ENCODE data around the gene SPATA31E1. TPM values are rescaled to one million over a fixed set of nuclear protein-coding genes. Genes with fewer than 3 reads are reported as not detected.
"Not testable (repeated sequence)": the region's sequence is repeated elsewhere in the genome, so short reads cannot be mapped to it uniquely, and the experiment has no call there.

SPATA31E1 gene
- total RNA-seq, 1 donor from 2014 or later: not detected

GRCh38 chr9:87919013-87919412 lies 36.3 kb downstream of the SPATA31E1 start:
- not testable (repeated sequence) for DNase-seq (ENCODE audit: extremely low read depth, low read depth, low spot score)

GRCh38 chr9:87921561-87921960 lies 38.9 kb downstream of the SPATA31E1 start:
- not testable (repeated sequence) for DNase-seq (ENCODE audit: extremely low read depth, low read depth, low spot score)

DNA sequence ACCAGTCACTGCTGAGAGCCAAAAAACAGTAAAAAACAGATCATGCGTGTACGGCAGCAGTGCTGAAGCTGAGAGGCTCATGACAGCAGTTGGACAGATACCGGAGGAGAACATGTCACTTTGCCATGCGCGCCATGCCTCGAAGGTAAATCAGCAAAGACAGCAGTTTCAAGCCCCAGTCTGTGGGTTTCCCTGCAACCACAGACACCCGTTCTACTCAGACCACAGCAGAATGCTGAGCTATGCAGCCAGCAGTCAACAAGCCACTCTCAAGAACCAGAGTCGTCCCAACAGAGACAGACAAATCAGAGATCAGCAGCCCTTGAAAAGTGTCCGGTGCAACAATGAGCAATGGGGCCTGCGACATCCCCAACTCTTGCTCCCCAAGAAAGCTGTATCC lies 40.3 kb downstream of the SPATA31E1 start:
- DNase-seq (ENCODE audit: extremely low read depth, low read depth, low spot score): not testable (repeated sequence)

- not testable (repeated sequence) for DNase-seq (ENCODE audit: extremely low read depth, low read depth, low spot score)
Observed at GRCh38 chr9:87924851-87925250, 42.2 kb downstream of the SPATA31E1 start.

DNA sequence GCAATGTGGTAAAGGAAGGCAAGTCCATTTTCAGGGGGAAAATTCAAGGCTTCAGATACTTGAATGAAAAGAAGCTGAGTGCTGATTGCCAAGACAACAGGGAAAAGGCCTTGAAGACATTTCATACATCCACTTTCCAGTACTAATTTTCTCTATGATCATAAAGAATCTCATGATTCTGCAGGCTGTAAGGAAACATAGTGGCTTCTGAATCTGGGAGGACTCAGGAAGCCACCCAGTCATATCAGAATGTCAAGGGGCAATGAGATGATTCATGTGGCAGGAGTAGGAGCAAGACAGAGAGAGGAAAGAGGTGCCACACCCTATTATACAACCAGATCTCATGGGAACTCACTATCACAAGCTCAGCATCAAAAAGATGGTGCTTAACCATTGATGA lies 46.5 kb downstream of the SPATA31E1 start:
- not testable (repeated sequence) for DNase-seq (ENCODE audit: extremely low read depth, low read depth, low spot score)

DNA sequence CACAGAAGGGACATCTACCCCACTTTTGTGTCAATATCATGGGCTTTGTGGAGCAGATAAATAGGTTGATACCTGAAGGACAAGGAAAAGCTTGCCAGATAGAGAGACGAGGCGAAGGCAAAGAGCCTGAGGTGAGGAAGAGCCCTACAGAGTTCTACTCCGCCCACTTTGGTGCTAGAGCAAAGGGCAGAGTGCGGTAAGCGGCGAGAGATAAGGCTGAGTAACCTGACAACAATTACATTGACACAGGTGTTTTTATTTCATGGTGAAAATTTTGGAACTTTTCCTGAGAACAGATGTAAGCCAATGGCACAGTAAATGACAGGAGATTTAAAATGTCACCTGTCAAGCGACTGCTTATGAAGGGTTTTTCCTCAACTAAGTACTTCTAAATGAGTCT lies 51.8 kb downstream of the SPATA31E1 start:
- not testable (repeated sequence) for DNase-seq (ENCODE audit: extremely low read depth, low read depth, low spot score)

GRCh38 chr9:87937352-87937751 lies 54.7 kb downstream of the SPATA31E1 start:
- not testable (repeated sequence) for DNase-seq (ENCODE audit: extremely low read depth, low read depth, low spot score)

- not testable (repeated sequence) for DNase-seq (ENCODE audit: extremely low read depth, low read depth, low spot score)
Observed at GRCh38 chr9:87937918-87938317, 55.2 kb downstream of the SPATA31E1 start.

- not testable (repeated sequence) for DNase-seq (ENCODE audit: extremely low read depth, low read depth, low spot score)
Observed at GRCh38 chr9:87938336-87938735, 55.7 kb downstream of the SPATA31E1 start.

Other genes with a start within 250 kb of the SPATA31E1 start
- 139 and 153 TPM in 2 replicates for gene CTSL, start 156.8 kb upstream of the SPATA31E1 start, total RNA-seq
- gene SPATA31C1, start 35.1 kb downstream of the SPATA31E1 start, total RNA-seq: not detected in 2 replicates
- 1.5 and 3.4 TPM in 2 replicates for gene CDK20, start 91.7 kb downstream of the SPATA31E1 start, total RNA-seq